HepG2 (cell line): ENCODE measurements around the gene ACOT13. TPM values are rescaled to one million over a fixed set of nuclear protein-coding genes. Genes with fewer than 3 reads are reported as not detected.

Experiments used
- ZNF33A ChIP-seq: sonication (generic); formaldehyde crosslinking; IDR thresholded peaks from 2 replicates; pipeline ENCODE4 v1.5.1; 2020; ENCODE audit warnings: missing genetic modification reagents, mild to moderate bottlenecking, moderate library complexity, borderline replicate concordance
- polyA plus RNA-seq, 8 experiments: library from polyadenylated mRNA; depleted of rRNA in 3 of 8; stranded (reverse) in 7 of 8; unstranded in 1 of 8; fragments of >200 nt; fragmentation: Illumina TruSeq in 4 of 8; extraction: Trizol in 4 of 8; gene quantifications; 2 replicates each; pipeline versions ENCODE4 v1.2.1 to v1.2.3, GENCODE V29; 2011 to 2016; ENCODE audit warnings: low read depth in 4 of 8, missing spikeins in 1 of 8, mixed read lengths in 1 of 8; ENCODE audit not compliant: insufficient read depth in 1 of 8
- total RNA-seq, 5 experiments: library from RNA; depleted of rRNA; stranded (reverse); fragments of >200 nt; fragmentation: Illumina TruSeq; extraction: Trizol; gene quantifications; 2 replicates each; pipeline ENCODE4 v1.2.3, GENCODE V29; 2016; ENCODE audit warnings: low read depth in 1 of 5
- TF ChIP-seq, protein P1 (sequence below), 2 experiments: fragments of 450-650 bp in 1 of 2; sonication (generic) in 1 of 2; formaldehyde crosslinking in 1 of 2; IDR thresholded peaks; 2 replicates each; pipeline versions ENCODE4 v1.6.1 to v1.8.0; 2016 to 2022; ENCODE audit warnings: antibody characterized with exemption in 1 of 2, mild to moderate bottlenecking in 1 of 2, missing genetic modification reagents in 1 of 2

ACOT13 gene
- total and polyA plus RNA-seq, 2 of the 13 experiments (the other 11 are each of a cell fraction or from before 2014, with no cell fraction given), result 31.5 to 45.1 TPM

DNA sequence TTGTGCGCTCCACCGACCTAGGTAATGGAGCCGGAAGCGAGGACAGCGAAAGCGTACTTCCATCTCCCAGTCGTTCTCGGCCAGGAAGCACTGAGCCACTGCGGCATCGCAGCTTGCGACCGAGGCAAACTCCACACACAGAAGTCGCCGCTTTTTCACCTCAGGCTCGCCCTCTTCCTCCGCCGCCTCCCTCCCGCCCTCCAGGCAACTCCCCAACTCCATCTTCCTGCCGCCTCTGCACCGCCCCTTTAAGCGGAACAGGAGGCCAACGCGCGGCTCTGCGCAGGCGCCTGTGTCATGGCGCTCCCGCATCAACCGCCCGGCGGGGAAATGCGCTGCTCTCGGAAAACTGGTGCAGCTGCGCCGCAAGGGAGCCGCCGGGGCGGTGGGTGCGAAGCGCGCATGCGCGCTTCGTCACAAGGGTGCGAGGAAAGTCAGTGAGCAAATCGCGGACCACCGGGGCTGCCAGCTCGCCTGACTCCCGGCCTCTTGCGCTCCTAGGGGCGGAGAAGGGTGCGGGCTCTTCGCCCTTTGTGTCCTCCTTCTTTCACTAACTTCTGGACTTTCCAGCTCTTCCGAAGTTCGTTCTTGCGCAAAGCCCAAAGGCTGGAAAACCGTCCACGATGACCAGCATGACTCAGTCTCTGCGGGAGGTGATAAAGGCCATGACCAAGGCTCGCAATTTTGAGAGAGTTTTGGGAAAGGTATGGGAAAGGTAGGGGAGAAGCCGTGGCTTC lies at the start of gene ACOT13, which contains the start of gene TDP2 (continued):
- TF ChIP-seq, protein P1, sequence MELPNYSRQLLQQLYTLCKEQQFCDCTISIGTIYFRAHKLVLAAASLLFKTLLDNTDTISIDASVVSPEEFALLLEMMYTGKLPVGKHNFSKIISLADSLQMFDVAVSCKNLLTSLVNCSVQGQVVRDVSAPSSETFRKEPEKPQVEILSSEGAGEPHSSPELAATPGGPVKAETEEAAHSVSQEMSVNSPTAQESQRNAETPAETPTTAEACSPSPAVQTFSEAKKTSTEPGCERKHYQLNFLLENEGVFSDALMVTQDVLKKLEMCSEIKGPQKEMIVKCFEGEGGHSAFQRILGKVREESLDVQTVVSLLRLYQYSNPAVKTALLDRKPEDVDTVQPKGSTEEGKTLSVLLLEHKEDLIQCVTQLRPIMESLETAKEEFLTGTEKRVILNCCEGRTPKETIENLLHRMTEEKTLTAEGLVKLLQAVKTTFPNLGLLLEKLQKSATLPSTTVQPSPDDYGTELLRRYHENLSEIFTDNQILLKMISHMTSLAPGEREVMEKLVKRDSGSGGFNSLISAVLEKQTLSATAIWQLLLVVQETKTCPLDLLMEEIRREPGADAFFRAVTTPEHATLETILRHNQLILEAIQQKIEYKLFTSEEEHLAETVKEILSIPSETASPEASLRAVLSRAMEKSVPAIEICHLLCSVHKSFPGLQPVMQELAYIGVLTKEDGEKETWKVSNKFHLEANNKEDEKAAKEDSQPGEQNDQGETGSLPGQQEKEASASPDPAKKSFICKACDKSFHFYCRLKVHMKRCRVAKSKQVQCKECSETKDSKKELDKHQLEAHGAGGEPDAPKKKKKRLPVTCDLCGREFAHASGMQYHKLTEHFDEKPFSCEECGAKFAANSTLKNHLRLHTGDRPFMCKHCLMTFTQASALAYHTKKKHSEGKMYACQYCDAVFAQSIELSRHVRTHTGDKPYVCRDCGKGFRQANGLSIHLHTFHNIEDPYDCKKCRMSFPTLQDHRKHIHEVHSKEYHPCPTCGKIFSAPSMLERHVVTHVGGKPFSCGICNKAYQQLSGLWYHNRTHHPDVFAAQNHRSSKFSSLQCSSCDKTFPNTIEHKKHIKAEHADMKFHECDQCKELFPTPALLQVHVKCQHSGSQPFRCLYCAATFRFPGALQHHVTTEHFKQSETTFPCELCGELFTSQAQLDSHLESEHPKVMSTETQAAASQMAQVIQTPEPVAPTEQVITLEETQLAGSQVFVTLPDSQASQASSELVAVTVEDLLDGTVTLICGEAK (IDR thresholded peaks at IDR 0.05), result peak; percentile 59
- TF ChIP-seq, protein P1 (CRISPR knock-in tag; IDR thresholded peaks at IDR 0.05), result peak; percentile 82
- TF ChIP-seq ZNF33A (CRISPR knock-in tag), result peak; percentile 97; the same call in 1 of the 2 replicates
